Measurements from ENCODE around the gene SASS6.
A peak's percentile ranks its signal among the peaks of the same experiment; 100 is the strongest.
"Not testable (repeated sequence)": the region's sequence is repeated elsewhere in the genome, so short reads cannot be mapped to it uniquely, and the experiment has no call there.

SASS6 gene

GRCh38 chr1:100051893-100052292 lies 80.8 kb downstream of the SASS6 start:
- no peak for FAIRE-seq
- TF ChIP-seq, protein P1, sequence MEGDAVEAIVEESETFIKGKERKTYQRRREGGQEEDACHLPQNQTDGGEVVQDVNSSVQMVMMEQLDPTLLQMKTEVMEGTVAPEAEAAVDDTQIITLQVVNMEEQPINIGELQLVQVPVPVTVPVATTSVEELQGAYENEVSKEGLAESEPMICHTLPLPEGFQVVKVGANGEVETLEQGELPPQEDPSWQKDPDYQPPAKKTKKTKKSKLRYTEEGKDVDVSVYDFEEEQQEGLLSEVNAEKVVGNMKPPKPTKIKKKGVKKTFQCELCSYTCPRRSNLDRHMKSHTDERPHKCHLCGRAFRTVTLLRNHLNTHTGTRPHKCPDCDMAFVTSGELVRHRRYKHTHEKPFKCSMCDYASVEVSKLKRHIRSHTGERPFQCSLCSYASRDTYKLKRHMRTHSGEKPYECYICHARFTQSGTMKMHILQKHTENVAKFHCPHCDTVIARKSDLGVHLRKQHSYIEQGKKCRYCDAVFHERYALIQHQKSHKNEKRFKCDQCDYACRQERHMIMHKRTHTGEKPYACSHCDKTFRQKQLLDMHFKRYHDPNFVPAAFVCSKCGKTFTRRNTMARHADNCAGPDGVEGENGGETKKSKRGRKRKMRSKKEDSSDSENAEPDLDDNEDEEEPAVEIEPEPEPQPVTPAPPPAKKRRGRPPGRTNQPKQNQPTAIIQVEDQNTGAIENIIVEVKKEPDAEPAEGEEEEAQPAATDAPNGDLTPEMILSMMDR (IDR thresholded peaks at IDR 0.05; ENCODE audit: insufficient read depth, missing control alignments), result no peak
- DNase-seq (ENCODE audit: insufficient read length, low spot score), result no peak

DNA sequence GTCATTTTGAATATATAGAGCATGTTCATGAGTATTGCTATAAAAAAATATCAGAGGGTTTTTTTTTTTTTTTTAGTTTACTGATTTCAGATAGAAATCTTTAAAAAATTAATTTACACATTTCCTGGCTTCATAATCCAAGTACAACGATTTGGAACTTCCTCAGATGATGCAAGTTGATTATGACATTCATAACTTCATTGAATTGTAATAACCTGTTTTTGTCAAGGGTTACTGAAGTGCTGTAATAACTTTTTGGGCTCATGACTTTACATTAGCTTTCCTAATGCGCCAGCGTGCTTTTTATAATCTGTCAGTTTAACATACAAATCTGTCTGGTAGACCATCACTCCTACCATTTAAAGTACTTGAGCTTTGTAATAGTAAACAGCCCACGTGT lies 81.3 kb downstream of the SASS6 start:
- TF ChIP-seq, protein P1 (IDR thresholded peaks at IDR 0.05; ENCODE audit: insufficient read depth, missing control alignments), result no peak
- no peak for FAIRE-seq
- no peak for DNase-seq (ENCODE audit: insufficient read length, low spot score)

DNA sequence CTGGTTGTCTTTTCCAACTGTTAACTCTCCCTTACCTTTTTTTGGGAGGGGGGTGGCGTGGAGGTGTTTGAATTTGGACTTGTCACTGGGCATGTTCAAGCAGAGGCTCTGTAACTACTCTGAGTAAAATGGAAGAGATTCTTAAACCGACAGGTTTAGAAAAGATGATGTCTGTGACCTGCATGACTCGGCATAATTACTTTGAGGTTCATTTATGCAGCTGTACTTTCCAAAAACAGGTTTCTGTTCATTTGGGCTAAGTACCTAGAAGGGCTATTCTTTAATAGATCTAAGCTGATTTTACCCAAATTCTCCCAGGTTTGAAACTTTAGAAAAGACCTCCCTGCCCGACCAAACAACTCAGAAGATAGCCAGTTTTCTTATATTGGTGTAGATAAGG lies 82.6 kb downstream of the SASS6 start:
- DNase-seq (ENCODE audit: insufficient read length, low spot score), result no peak
- no peak for FAIRE-seq
- TF ChIP-seq, protein P1 (IDR thresholded peaks at IDR 0.05; ENCODE audit: insufficient read depth, missing control alignments), result no peak

- DNase-seq (ENCODE audit: insufficient read length, low spot score); FAIRE-seq: not testable (repeated sequence)
Observed at GRCh38 chr1:100047235-100047708, 85.5 kb downstream of the SASS6 start.

GRCh38 chr1:100045206-100045605 lies 87.5 kb downstream of the SASS6 start:
- DNase-seq (ENCODE audit: insufficient read length, low spot score), result no peak
- no peak for FAIRE-seq
- TF ChIP-seq, protein P1 (IDR thresholded peaks at IDR 0.05; ENCODE audit: insufficient read depth, missing control alignments), result no peak

GRCh38 chr1:100039591-100039990 lies 93.1 kb downstream of the SASS6 start:
- FAIRE-seq (no peak), DNase-seq (ENCODE audit: insufficient read length, low spot score) (no peak)
- TF ChIP-seq, protein P1 (IDR thresholded peaks at IDR 0.05; ENCODE audit: insufficient read depth, missing control alignments), result no peak

DNA sequence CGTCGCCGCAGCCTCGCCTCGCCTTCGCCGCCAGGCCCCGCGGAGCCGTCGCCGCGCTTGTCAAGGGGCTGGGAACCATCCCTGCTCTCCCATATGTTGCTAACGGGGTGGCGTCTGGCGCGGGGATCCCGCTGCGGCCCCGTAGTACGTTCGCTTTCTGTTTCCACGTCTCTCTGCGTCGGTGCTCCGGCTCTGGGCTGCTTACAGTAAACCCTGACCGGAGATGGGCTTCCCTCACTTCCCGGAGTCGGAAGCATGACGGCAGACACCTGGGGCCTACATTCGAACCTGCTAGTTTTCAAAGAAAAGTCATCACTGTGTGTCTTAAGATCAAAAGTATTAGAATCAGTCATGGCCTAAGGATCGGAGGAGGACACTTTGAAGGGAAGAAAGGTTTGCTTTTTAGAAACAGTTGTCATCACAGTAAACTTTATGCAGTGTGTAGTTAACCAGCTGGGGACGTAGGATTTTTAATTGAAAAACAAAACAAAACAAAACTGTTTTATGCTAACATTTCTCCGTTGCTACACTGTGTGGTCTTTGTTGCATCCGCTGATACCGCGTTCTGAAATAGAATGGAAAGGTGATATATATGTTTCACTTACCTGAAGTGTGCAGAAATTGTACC lies 94.0 kb downstream of the SASS6 start:
- FAIRE-seq, result no peak
- TF ChIP-seq, protein P1 (IDR thresholded peaks at IDR 0.05; ENCODE audit: insufficient read depth, missing control alignments), result no peak
- peak; percentile 18 for DNase-seq (ENCODE audit: insufficient read length, low spot score)

Measured in D721Med (cell line).